Activated CD4-positive, CD25-positive, alpha-beta regulatory T cell (primary cell): ENCODE measurements around the gene IPP.
"Not testable (repeated sequence)": the region's sequence is repeated elsewhere in the genome, so short reads cannot be mapped to it uniquely, and the experiment has no call there.

Experiments used
- DNase-seq, 4 experiments: peaks; one replicate each; lab custom pipeline; 2025; lab: John Stamatoyannopoulos, UW

The IPP gene

GRCh38 chr1:45684402-45684801 is 66.1 kb downstream of the IPP start:
- no peak for DNase-seq

DNA sequence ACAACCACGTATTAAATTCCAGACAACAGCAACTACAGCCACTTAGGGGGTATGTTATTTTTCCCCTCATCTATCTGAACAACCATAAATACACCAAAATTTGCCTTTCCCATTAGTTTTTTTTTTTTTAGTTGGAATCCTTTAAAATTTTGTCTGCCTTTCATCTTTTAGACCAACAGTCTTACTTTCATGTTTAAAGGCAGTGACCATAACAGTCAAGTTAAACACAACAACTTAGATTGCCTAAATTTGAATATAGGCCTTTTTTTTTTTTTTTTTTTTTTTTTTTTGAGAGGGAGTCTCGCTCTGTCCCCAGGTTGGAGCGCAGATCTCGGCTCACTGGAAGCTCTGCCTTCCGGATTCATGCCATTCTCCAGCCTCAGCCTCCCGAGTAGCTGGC is 67.5 kb downstream of the IPP start:
- DNase-seq, result no peak

GRCh38 chr1:45679123-45679522 is 71.3 kb downstream of the IPP start:
- DNase-seq, result no peak

DNA sequence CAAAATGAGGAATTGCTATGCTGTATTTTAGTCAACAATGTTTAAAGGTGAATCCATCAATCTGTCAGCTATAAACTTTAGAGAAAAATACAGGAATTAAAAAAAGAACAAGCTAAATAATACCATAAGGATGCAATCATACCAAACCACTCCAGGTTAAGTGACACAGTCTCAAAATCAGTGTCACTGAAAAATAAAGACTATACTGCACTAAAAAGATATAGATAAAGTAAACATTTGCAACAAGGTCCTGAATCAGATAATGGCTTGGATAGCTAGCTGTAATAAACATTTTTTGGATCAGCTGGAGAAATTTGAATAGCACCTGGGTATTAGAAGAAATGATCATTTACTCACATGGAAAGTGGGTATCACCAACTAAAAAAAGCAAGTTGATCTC is 72.0 kb downstream of the IPP start:
- no peak for DNase-seq

GRCh38 chr1:45677751-45678245 is 72.7 kb downstream of the IPP start:
- DNase-seq, result no peak

- DNase-seq, result not testable (repeated sequence)
Measured at GRCh38 chr1:45676553-45676952, 73.9 kb downstream of the IPP start.

DNA sequence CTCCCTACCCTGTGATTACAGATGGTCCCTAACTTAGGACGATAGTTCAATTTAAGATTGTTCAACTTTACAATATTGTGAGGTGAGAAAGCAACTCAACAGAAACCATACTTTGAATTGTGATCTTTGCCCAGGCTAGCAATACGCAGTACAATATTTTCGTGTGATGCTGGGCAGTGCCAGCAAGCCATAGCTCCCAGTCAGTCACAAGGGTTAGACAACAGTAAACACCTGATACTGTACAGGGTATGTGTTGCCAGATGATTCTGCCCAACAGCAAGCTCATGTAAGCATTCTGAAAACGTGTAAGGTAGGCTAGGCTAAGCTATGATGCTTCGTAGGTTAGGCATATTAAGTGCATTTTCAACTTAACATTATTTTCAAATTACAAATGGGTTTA is 76.0 kb downstream of the IPP start:
- no peak for DNase-seq

- no peak for DNase-seq
Measured at GRCh38 chr1:45673956-45674355, 76.5 kb downstream of the IPP start.

GRCh38 chr1:45669859-45670655 is 80.4 kb downstream of the IPP start:
- no peak for DNase-seq

GRCh38 chr1:45669379-45669778 is 81.1 kb downstream of the IPP start:
- no peak for DNase-seq

DNA sequence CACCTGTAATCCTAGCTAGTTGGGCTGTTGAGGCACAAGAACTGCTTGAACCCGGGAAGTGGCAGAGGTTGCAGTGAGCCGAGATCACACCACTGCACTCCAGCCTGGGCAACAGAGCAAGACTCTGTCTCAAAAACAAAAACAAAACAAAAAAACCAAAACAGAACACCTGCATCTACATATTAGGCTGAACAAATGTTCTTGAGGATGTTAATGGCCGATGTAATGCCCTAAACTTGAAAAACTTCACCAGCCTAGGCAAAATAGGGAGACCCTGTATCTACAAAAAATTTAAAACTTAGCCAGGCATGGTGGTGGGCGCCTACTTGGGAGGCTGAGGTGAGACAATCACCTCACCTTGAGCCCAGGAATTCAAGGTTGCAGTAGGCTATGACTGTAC is 81.9 kb downstream of the IPP start:
- DNase-seq, result no peak

GRCh38 chr1:45667321-45668111 is 82.9 kb downstream of the IPP start:
- no peak for DNase-seq

- DNase-seq, result no peak
Measured at GRCh38 chr1:45666836-45667235, 83.6 kb downstream of the IPP start.

- no peak for DNase-seq
Measured at GRCh38 chr1:45660336-45660735, 90.1 kb downstream of the IPP start.

DNA sequence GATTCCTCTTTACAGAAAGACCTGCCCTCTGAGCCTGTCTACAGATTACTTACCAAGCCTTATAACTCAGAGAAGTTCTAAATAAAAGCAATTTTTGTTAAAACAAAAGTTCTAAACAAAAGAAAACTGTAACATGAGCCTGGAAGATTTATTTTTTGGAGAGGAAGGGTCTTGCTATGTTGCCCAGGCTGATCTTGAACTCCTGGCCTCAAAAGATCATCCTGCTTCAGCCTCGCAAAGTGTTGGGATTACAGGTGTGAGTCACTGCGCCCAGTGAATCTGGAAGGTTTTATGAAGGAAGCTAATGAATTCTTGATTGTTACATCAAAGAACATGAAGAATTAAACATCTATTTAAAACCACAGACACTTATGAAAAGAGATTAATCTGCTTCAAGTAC is 91.2 kb downstream of the IPP start:
- DNase-seq, result no peak

- DNase-seq, result no peak
Measured at GRCh38 chr1:45658171-45658570, 92.3 kb downstream of the IPP start.

DNA sequence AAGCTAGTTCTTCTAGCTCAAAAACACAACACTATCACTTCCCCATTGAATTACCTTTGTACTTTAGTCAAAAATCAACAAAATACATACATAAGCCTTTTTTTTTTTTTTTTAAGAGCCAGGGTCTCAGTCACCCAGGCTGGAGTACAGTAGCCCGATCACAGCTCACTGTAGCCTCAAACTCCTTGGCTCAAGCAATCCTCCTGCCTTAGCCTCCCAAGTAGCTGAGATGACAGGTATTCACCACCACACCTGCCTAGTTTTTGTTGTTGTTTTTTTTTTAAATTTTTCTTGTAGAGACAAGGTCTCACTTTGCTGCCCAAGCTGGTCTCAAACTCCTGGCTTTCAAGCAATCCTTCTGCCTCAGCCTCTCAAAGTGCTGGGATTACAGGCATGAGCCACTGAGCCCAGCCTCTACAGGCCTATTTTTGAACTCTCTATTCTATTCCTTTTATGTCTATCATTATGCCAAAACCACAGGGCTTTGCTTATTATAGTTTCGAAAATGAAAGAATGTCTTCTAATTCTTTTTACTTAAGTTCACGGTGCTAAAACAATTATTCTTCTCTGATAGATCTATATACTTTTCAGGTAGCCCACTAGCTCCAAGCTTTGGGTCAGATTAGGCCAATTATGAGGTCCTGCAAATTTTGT is 93.8 kb downstream of the IPP start:
- DNase-seq, result no peak

GRCh38 chr1:45654540-45655280 is 95.7 kb downstream of the IPP start:
- DNase-seq, result no peak
